GM20000 (cell line): ENCODE measurements around the gene STXBP5.

Experiments used
- DNase-seq: peaks from one replicate; pipeline ENCODE4 v3.0.0; 2012; ENCODE audit warnings: low spot score
- TF ChIP-seq, protein P1 (sequence below): IDR thresholded peaks from 2 replicates; pipeline ENCODE4 v1.5.1; 2012; ENCODE audit warnings: mild to moderate bottlenecking, control low read depth; ENCODE audit errors: extremely low read depth, missing control alignments

The STXBP5 gene

DNA sequence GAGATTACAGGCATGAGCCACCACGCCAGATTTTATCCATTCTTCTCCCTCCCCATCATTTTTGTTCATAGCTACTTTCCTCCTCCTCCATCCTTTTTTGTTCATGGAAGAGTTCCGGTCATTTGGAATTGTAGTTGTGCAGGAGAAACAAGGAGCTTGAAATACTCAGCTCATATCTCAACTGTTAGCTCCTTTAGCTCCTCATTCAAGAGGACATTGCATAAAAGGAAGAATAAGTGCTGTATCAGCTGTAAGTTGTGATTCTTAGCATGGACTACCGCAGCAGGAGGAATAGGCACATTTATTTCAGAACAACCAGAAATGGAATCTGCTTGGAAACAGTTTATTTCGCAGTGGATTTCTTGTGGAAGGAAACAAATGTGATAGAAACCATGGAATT lies 7.6 kb downstream of the STXBP5 start:
- DNase-seq = no peak
- TF ChIP-seq, protein P1, sequence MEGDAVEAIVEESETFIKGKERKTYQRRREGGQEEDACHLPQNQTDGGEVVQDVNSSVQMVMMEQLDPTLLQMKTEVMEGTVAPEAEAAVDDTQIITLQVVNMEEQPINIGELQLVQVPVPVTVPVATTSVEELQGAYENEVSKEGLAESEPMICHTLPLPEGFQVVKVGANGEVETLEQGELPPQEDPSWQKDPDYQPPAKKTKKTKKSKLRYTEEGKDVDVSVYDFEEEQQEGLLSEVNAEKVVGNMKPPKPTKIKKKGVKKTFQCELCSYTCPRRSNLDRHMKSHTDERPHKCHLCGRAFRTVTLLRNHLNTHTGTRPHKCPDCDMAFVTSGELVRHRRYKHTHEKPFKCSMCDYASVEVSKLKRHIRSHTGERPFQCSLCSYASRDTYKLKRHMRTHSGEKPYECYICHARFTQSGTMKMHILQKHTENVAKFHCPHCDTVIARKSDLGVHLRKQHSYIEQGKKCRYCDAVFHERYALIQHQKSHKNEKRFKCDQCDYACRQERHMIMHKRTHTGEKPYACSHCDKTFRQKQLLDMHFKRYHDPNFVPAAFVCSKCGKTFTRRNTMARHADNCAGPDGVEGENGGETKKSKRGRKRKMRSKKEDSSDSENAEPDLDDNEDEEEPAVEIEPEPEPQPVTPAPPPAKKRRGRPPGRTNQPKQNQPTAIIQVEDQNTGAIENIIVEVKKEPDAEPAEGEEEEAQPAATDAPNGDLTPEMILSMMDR = no peak

DNA sequence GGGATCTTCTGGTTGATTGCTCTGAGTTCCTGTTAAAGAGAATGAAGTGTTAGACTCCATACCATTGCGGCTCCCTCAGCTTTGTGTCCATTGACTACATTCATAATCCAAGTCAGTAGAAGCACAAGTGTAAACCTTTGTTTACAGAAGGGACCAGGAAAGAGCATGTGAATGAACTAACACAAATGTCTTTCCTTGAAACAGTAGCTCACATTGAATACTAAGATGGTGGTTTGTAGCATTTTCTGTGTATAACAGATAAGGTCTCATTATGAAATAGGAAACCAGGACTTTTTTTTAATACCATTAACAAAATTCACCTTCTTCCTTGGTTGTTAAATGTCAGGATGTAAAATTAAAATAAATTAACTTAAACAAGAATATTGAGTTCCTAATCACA lies 8.4 kb downstream of the STXBP5 start:
- TF ChIP-seq, protein P1 = no peak
- DNase-seq = no peak

DNA sequence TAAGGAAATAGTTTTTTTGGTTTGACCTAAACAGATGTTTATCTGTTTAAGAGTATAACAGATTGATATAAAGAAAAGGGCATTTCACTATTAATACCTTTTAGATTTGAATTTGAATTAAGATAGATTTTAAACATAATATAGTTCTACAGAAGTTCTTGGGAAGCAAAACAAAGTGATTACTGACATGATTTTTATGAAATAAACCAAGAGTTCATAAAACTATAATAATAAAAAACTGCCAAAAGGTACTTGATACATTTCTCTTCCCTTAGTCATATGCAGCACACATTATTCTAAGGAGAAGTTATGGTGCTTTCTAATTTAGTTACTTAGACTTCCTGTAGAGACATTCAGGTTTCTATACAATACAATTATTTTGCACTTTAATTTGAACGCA lies 9.6 kb downstream of the STXBP5 start:
- no peak for DNase-seq
- TF ChIP-seq, protein P1 = no peak

DNA sequence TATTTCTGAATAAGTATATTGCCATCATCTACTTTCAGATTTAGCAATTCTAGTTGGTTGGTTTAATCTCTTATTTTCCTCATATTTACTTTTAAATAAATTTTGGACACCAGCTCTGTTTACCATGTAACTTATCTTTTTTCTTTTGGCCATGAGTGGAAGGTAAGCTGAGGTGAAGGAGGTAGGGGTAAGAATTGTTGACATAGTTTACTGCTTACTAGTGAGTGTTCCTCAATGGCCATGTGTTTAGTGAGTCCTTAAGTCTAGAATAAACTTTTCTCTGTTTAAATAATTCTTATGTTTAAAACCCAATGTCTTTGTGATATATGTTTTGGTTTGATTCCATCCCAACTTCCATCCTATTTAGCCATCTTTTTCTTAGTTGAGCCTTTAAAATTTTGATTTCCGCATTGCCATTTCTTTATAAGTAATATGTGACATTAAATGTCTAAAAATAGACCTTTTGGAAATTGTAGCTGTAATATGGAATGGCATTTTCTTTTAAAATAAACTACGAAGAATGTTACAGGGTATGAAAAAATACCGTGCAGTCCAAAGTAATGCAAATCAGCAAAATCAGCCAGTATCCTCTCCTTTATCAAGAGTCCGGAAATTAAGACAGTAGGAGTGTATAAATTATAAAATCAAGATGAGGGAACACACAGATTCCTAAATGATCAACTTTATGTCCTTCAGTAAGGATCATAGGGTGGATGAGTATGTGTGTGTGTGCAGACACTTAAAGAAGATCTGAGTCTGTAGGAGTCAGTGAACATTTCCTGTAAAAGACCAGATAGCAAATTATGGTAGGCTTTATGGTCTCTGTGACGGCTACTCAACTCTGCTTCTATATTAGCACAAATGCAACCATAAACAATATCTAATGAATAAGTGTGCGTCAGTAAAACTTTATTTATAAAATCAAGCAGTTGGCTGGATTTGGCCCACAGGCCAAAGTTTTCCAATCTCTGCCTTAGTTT lies 10.3 kb downstream of the STXBP5 start:
- TF ChIP-seq, protein P1 = no peak
- DNase-seq = no peak

DNA sequence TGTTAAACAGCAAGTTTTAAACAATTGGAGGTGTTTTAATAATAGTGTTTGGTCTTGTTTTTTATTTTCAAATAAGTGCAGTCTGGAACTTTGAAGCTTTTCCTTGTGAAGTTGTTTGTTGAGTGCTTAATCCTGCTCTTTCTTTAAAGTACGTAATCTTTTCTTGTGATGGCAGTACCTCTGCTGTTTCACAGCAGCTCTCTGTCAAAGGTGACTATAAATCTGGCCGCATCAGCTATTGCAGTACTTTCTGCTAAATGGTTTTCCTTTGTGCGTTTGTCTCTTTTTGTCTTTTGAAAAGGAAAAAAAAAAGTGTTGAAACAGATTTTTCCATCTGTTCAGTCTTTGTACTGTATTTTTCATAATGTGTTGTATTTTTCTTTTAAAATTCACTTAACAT lies 12.7 kb downstream of the STXBP5 start:
- TF ChIP-seq, protein P1 = no peak
- DNase-seq = no peak

DNA sequence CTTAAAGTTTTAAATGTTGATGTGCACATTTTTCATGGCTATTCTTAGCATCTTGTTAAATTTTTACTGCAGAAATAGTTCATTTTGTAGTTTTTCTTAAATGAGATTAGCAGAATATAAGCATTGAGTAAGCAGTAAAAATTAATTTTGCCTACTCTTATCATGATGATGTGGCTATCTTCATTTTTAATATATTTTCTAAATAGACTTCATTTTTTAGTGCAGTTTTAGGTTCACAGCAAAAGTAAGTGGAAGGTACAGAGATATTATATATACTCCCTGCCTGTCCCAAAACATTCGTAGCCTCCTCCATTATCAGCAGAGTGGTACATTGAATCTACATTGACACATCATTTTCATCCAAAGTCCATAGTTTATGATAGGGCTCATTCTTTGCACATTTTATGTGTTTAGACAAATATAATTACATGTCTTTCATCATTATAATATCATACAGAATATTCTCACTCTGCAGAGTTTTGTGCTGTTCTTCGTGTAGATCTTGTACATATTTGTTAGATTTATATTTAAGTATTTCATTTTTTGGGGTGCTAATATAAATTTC lies 13.7 kb downstream of the STXBP5 start:
- TF ChIP-seq, protein P1 = no peak
- no peak for DNase-seq

DNA sequence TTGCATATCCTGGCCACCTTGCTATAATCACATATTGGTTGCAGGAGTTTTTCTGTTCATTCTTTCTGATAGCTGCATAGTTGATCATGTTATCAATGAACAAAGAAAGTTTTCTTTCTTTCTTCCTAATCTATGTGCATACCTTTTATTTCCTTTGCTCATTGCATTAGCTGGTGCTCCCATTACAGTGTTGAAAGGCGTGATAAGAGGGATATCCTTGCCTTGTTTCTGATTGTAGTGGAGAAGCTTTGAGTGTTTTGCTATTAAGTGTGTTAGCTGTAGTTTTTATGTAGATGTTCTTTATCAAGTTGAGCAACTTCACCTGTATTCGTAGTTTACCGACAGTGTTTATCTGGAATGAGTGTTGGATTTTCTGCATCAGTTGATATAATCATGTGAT lies 14.6 kb downstream of the STXBP5 start:
- no peak for DNase-seq
- TF ChIP-seq, protein P1 = no peak
